ENCODE measurements around the gene TRDN. TPM values are rescaled to one million over a fixed set of nuclear protein-coding genes. Genes with fewer than 3 reads are reported as not detected.

Gene TRDN
- total RNA-seq, 4 donors from 2014 or later: under 0.01 to 5.6 (median 1.6) TPM; not detected in 1

DNA sequence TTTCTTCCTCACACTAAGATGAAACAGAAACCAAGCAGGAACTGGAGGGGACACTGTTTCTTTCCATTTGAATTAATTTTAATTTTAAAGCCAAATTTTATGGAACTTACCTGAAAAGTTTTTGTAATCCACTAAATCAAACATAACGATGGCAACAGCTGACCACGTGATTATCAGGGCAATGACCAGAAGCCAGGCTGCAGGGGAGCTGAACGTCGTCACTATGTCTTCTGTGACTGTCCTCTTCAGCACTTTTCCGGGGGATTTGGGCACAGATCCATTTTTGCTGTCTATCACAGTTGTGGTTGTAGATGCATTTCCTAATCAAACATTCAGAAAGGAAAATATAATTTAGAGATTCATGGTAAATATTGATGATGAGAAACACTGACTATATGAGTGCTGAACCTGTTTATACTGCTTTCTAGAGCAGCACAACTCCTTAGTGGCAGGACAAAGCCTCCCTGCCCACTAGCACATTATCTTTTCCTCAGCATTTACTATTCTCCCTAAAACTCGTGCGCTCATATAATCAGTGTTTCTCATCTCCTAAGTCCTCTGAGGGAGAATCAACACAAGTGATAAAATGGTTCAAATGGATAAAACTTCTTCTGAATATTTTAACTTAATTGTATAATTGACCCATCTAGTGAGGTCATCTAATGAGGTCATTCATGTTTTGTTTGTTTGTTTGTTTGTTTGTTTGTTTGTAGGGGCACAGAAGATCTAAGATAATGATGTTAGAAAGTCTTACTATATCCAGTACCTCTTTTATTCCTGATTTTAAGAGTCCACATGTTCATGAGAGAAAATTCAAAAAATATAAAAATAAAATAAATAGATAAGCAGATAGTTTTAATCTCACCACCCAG lies 65.7 kb downstream of the TRDN start:
- TF ChIP-seq POLR2A (IDR thresholded peaks at IDR 0.05): no peak
- TF ChIP-seq, protein P1, sequence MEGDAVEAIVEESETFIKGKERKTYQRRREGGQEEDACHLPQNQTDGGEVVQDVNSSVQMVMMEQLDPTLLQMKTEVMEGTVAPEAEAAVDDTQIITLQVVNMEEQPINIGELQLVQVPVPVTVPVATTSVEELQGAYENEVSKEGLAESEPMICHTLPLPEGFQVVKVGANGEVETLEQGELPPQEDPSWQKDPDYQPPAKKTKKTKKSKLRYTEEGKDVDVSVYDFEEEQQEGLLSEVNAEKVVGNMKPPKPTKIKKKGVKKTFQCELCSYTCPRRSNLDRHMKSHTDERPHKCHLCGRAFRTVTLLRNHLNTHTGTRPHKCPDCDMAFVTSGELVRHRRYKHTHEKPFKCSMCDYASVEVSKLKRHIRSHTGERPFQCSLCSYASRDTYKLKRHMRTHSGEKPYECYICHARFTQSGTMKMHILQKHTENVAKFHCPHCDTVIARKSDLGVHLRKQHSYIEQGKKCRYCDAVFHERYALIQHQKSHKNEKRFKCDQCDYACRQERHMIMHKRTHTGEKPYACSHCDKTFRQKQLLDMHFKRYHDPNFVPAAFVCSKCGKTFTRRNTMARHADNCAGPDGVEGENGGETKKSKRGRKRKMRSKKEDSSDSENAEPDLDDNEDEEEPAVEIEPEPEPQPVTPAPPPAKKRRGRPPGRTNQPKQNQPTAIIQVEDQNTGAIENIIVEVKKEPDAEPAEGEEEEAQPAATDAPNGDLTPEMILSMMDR (IDR thresholded peaks at IDR 0.05): no peak
- Histone ChIP-seq H3K4me3 (no peak overlapping the region), H3K4me1 (no peaks in the 10 kb centered on the region), H3K27ac (no peak overlapping the region), H3K27me3 (no peaks in the 10 kb centered on the region), H3K9me3 (no peaks in the 10 kb centered on the region), H3K36me3 (no peaks in the 10 kb centered on the region)
- intact Hi-C loops (cut with DNase I; ENCODE audit: low total_unique reads): no loop called here
- DNase-seq: no peak

DNA sequence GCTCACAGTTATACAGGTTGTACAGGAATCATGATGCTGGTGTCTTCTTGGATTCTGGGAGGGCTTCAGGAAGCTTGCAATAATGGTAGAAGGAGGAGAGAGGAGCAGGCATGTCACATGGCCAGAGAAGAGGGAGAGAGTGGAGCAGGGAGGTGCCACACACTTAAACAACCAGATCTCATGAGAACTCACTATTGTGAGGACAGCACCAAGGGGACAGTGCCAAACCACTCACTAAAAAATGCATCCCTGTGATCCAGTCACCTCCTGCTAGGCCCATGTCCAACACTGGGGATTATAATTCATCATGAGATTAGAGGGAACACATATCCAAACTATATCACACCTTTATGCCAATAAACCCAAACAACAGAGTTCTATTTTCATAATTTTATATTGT lies 67.2 kb downstream of the TRDN start:
- Histone ChIP-seq H3K27ac (no peak overlapping the region), H3K9me3 (no peaks in the 10 kb centered on the region), H3K36me3 (no peaks in the 10 kb centered on the region), H3K27me3 (no peaks in the 10 kb centered on the region), H3K4me1 (no peaks in the 10 kb centered on the region), H3K4me3 (no peak overlapping the region)
- intact Hi-C loops (cut with DNase I; ENCODE audit: low total_unique reads): no loop called here
- DNase-seq: no peak
- TF ChIP-seq, protein P1 (IDR thresholded peaks at IDR 0.05): no peak
- no peak for TF ChIP-seq POLR2A (IDR thresholded peaks at IDR 0.05)

DNA sequence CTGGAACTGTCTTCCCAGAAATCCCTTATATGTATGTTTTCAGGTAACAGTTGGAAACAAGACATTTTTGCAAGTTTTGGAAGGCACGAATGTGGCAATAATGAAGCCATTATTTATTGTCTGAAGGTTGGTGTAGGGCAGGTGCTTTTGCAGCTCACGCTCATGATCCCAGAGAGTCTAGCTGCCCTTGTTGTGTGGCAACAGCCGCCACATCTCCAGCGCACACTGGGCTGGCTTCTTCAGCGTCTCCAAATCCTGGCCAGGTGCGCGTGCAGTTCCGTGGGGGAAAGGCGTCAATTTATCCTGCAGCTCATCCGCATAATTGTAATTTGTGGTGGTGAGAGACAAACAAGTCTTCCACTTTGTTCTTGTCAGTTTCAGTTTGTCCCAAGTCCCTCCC lies 71.2 kb downstream of the TRDN start:
- H3K4me1 ChIP-seq: no peaks in the 10 kb centered on the region
- TF ChIP-seq, protein P1 (IDR thresholded peaks at IDR 0.05): no peak
- TF ChIP-seq POLR2A (IDR thresholded peaks at IDR 0.05): no peak
- no peaks in the 10 kb centered on the region for H3K36me3 ChIP-seq
- no peak for DNase-seq
- no peaks in the 10 kb centered on the region for H3K27me3 ChIP-seq
- H3K4me3 ChIP-seq: no peak overlapping the region
- H3K9me3 ChIP-seq: no peaks in the 10 kb centered on the region
- intact Hi-C loops (cut with DNase I; ENCODE audit: low total_unique reads): no loop called here
- H3K27ac ChIP-seq: no peak overlapping the region

DNA sequence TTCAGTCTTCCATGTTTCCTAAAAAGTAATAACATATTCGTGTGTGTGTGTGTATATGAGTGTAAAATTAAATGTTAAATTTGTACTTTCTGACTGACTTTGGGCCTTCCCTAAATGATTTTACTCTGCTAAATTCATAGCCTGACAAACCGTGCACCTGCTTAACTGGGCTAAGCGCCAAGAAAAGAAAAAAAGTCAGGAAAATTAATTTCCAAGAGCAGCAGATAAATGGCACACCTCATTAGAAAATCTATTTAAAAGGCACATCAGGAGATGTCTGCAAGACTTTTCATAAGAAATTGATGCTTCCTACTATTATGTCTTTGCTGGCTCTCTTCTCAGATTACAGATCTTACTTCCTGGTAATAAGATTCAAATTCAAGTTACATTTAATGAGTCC lies 72.4 kb downstream of the TRDN start:
- H3K27ac ChIP-seq: no peak overlapping the region
- no peak for DNase-seq
- TF ChIP-seq, protein P1 (IDR thresholded peaks at IDR 0.05): no peak
- no peak for TF ChIP-seq POLR2A (IDR thresholded peaks at IDR 0.05)
- no peaks in the 10 kb centered on the region for H3K27me3 ChIP-seq
- no peaks in the 10 kb centered on the region for H3K36me3 ChIP-seq
- no peak overlapping the region for H3K4me3 ChIP-seq
- H3K4me1 ChIP-seq: no peaks in the 10 kb centered on the region
- intact Hi-C loops (cut with DNase I; ENCODE audit: low total_unique reads): no loop called here
- H3K9me3 ChIP-seq: no peaks in the 10 kb centered on the region

DNA sequence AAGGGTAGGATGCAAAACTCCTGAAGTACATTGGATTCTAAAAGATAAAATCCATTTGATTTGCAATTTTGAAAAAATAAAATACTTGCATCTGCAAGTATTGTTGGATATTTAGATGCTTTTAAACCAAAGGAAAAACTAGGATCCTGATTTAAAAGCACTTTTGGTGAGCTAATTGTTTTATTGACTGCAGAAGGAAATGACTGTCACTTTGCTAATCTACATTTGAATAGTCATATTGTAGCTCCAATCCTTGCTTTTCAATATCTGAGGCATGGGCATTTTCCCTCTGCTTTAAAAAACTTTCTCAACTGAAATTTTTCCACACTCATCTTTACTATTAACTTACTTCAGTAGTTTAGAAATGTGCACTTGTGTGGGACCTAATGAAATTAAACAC lies 74.1 kb downstream of the TRDN start:
- TF ChIP-seq, protein P1 (IDR thresholded peaks at IDR 0.05): no peak
- TF ChIP-seq POLR2A (IDR thresholded peaks at IDR 0.05): no peak
- intact Hi-C loops (cut with DNase I; ENCODE audit: low total_unique reads): no loop called here
- no peak overlapping the region for H3K27ac ChIP-seq
- no peaks in the 10 kb centered on the region for H3K27me3 ChIP-seq
- no peaks in the 10 kb centered on the region for H3K36me3 ChIP-seq
- H3K9me3 ChIP-seq: no peaks in the 10 kb centered on the region
- H3K4me3 ChIP-seq: no peak overlapping the region
- no peak for DNase-seq
- no peaks in the 10 kb centered on the region for H3K4me1 ChIP-seq
